GM21528 (cell line): ENCODE data around the gene CLDND1.
"Not testable (repeated sequence)": the region's sequence is repeated elsewhere in the genome, so short reads cannot be mapped to it uniquely, and the experiment has no call there.

ENCODE experiments used
- ATAC-seq: cut with Tn5 transposase; IDR thresholded peaks from one replicate; pipeline ENCODE4 v1.9.1; 2021; ENCODE audit warnings: mild to moderate bottlenecking, moderate library complexity; ENCODE audit not compliant: unreplicated experiment, low FRiP score

Gene CLDND1

DNA sequence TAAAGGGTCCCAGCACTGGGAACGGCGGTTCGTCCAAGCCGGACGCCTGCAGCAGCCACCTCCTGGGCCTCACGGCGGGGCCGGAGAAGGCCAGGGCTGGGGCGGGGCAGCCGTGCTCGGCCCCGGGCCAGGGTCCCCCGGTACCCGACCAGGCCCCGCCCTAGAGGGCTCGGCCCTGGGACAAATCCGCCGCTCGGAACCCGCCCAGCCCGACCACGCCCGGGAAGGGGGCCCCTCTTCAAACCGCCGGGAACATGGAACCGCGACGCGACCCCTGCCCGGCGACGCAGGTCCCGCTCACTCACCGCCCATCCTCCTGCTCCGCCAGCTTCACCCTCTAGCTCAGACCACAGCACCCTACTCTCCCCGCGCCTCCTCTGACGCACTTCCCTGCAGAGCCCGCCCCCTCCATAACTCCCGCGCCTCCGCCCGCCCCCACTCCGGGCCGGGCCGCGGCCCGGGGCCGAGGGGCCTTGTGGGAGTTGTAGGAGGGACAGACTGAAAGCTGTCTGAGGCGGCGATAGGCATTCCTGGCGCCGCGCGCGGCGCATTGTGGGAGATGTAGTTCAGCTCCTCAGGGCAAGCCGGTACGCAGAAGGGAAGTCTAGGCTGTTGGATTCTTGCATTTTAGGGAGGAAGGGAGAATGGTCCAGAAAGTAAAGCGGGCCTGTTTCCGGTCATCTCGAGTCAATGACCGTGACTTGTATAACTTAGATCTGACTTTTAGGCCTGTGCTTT lies at the start of gene CLDND1:
TSS of gene CLDND1 (minus strand) at position 359 of the 738 bp plus-strand sequence. CDS start 1,478 bp downstream, outside the sequence.
- peak; percentile 95 for ATAC-seq

DNA sequence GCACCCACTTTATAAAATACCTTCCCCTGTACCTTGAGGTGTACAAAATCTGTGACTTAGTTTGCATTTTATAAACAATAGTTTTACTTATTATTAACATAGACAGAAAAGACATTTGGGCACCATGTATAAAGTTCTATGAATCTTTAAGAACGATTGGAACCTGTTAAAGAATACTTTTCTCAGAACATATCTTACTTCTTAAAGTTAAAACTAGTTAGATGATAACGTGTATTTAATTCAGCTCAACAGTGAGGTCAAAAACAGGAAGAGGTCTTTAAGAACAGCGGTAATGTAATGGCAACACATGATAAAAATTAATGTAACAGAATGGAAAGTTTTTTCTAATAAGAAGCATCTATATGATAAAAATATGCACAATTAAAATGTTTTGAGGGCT lies 45.7 kb upstream of the CLDND1 start:
- no peak for ATAC-seq

DNA sequence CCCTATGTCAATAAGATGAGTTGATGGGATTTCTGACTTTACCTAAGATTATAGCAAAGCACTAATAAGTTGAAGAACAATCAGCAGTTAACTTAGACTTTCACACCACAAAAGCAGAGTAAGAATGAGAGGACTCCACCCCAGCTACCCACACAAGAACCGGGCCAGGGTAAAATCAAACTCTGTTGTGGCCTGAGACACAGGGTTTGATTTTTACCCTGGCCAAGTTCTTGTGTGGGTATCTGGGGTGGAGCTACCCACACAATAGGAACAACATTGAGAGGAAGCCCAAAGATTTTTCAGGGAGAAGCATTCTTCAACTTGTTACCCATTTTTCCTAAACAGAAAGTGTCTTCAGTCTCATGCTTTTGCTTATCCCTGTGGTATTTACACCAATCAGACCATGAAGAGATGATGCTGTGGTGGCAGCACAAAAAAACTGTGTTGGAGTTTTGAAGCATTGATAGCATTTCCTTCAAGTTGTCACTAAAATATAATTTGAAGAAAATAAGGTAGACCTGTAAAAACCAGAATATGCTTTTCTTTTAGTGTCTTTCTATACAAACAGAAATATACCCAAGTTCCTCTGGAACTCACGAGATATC lies 45.1 kb upstream of the CLDND1 start:
- no peak for ATAC-seq

DNA sequence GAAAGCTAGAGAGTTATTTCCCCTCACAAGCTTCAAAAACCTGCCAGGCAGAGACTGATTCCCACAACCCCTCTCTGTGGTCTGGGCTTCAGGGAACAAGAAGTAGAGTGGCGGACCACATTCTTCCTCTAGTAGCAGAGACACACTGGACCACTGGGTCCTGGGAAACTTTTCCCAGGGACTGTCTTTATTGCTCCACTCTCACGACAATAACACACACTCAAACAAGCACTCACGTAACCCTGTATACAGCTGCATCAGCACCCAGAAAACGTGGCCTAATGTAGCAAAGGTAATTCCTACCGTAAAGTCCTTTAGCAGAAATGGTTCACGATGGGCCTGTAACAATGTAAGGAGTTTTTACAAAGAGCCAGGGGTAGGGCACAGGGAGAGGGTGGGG lies 43.1 kb upstream of the CLDND1 start:
- no peak for ATAC-seq

DNA sequence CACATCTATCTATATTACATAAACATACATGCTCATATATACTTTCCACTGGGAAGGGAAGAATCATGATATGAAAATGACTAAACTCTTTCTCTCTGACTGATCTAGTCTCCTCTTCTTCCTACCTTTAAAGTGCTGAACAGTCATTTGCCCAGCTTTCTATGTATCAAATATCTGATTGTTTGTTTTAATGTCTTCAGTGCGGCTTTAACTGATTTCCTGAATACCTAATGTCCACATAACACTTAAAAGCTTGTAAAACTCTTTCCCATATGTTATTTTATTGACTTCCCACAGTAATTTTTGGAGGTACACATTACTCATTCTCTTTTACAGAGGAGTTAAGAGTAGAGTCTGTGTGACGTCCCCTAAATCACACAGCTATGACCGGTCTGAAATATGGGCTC lies 42.5 kb upstream of the CLDND1 start:
- ATAC-seq, result no peak

DNA sequence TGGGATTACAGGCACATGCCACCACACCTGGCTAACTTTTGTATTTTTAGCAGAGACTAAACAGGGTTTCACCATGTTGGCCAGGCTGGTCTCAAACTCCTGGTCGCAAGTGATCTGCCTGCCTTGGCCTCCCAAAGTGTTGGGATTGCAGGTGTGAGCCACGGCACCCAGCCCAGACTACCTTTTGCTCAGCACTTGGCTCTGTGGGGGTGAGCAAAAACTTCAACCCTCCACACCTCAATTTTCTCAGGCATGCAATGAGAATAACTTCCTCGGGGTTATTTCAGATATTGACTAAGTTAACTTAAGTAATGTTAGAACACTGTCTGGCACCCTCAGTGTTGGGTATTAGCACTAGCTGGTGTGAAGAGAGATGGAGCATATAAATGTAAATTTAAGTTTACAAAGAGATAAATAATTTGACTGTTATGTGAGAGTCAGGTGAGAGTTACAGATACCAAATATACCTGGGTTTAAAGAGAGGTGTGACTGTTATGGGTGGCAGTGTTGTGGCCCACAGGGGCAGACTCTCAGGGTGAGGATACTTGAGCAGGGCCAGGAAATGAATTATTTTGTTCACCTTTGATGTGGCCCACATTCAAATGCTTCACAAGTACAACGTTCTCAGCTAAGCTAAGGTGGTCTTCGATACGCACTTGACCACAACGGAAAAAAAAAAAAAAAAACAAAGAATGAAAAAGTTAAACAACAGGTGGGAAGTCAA lies 41.7 kb upstream of the CLDND1 start:
- peak; percentile 14 for ATAC-seq

DNA sequence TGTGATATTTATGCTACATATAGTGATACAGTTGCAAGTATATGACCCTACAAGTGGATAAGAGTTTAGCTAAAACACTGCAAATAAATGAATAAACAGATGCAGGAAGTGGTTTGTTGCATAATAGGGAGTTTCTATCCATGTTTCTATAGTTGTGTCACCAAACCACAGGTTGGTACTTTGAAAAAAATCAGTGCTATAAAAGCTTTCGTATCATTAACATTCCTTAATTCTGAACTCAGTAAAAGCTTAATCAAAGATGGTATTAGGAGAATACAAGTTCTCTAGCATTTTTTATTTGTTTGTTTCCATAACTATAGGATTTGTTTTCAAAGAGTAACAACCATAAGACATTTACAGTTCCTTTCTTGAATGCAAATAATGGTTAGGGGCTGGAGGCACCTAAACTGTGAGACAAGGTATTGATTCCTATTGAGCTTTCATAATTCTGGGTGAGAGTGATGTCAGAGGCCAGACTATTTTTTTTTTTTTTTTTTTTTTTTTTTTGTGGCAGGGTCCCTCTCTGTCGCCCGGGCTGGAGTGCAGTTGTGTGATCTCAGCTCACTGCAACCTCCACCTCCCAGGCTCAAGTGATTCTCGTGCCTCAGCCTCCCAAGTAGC lies 41.1 kb upstream of the CLDND1 start:
- peak; percentile 59 for ATAC-seq

DNA sequence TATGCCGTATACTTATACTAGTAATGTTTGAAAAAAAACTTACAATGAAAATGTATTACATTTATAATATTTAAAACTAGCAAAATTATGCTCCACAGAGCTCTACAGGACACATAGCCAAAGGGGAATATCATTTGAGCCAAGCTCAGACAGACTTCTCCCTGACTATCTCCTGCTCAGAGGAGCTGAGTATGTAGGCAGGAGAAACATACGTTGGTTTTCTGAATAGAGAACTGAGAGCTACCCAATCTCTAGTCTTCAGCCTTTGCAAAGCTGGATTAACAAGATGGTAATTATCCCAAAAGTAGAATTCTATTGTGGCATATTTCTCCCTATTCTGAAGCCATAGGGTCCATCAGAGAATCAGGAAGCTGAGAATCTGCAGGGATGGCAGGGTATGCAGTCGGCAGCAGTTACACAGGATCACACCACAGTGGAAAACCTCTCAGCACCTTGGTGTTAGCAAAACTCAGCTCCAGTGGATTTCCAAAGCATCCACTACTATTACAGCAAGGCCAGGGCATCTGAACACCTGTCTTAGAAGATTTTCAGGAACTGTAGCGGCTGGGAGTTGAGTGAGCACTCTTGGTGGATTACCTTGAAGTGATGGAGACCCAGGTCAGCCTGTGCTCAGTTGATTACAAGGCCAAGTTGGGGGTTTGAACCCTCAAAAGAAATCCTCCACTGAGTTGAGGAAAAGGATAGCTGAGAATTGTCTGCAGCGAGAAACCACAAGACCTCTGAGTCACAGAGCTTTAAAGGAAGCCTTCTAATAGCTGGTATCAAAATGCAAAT lies 39.2 kb upstream of the CLDND1 start:
- ATAC-seq, result peak; percentile 23

DNA sequence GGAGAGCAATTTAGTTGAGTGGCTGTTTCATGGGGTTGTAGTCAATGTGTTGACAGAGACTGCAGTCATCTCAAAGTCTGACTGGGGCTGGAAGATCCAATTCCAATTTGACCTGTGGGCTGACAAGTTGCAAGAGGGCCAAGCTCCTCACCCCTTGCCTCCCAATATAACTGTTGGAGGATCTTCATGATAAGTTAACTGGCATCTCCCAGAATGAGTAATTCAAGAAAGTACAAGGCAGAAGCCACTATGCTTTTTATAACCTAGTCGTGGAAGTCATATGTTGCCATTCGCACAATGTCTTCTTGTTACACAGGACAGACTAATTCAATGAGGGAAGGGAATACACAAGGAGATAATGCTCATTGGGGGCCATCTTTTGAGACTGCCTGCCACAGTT lies 38.2 kb upstream of the CLDND1 start:
- no peak for ATAC-seq

DNA sequence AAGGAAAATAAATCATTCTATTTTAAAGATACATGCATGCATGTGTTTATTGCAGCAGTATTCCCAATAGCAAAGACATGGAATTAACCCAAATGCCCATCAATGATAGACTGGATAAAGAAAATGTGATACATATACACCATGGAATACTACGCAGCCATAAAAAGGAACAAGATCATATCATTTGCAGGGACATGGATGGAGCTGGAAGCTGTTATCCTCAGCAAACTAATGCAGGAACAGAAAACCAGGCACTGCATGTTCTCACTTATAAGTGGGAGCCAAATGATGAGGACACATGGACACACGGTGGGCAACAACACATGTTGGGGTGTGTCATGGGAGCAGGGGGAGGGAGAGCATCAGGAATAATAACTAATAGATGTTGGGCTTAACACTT lies 37.1 kb upstream of the CLDND1 start:
- ATAC-seq, result not testable (repeated sequence)

DNA sequence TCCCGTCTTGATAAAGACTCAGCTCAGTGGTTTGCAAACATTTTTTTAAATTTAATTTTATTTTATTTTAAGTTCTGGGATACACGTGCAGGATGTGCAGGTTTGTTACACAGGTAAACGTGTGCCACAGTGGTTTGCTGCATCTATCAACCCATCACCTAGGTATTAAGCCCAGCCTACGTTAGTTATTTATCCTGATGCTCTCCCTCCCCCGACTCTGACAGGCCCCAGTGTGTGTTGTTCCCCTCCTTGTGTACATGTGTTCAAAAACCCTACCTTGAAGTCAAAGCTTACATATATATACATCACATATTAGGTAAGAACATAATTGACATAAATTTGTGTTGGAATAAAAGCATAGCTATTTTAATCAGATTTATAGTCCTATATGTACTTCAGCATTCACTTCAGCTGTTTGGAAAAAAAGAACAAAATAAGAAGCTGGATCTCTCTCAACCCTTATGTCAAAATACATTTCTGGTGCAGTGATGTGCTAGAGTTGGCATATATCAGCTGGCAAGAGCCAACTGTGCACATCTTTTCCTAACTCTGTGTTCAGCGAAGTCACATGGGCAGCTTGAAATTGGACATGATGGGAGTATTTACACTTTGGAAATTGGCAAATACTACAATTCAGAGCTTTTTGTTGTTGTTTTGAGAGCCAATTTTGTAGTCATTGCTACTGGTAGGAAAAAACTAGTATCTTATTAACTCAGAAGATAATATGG lies 35.6 kb upstream of the CLDND1 start:
- no peak for ATAC-seq

DNA sequence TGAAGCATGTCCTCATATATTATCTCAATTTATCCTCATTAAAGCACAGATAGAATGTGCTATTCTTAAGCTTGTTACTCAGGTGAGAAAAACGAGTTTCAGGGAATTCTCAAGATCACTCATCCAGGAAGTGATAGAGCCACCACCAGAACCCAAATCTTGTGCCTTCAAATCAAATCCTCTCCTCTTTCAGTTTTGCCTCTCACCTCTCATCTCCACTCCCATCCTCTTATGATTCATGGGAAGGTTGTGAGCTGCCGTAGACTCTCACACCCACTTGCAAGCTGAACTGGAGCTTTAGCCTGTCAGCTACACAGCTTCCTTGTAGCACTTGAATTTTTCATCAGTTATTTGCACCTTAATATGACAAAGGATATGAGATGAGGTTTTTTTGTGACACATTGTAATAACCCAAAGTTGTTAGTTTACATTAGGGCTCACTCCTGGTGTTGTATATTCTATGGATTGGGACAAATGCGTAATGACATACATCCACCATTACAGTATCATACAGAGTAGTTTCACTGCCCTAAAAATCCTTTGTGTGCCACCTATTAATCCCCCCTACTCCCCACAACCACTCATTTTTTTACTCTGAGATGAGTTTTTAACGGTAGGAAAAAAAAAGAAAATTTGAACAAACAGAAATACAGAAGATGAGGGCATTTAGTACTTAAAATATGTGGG lies 34.8 kb upstream of the CLDND1 start:
- ATAC-seq, result no peak

DNA sequence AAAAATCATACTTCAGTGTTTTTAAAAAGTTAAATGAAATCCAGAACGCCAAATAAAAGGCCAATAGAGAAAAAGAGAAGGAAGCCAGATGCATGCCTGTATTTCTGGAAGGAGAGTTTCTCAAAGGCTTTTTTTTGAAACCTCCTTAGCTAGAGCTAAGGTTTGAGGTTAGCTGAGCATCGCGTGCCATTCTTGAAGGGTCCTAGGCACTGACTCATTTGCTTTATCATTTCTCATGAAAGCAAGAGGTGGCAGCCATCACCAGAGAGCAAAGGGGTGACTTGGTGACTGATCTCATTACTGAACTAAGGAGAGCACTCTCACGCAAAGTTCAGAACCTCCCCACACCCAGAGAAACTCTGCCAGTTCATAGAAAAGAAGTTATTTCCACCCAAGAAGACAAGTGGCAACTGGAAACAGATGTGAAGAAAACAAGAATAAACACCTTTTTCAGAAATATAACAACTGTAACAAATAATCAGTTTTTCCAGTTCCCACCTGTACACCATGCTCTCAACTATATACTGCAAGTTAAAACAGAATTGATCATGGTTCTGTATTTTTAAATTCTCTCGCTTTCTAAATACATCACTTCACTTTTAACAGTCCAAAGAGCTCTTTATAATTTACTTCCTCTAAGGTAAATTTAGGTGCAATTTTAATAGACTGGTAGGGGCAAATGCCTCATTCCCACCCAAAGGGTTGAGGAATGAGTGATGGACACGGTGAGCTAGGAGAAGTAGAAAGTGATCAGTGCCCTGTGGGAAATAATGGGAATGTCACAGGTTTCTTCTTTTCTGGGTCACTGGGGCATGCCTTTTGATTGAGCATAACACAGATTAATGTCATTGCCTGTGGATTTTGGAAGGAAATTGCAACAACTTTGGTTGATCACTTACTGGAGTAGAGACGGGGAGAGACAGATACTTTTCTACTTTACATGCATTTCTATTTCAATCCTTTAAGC lies 33.7 kb upstream of the CLDND1 start:
- peak; percentile 83 for ATAC-seq

DNA sequence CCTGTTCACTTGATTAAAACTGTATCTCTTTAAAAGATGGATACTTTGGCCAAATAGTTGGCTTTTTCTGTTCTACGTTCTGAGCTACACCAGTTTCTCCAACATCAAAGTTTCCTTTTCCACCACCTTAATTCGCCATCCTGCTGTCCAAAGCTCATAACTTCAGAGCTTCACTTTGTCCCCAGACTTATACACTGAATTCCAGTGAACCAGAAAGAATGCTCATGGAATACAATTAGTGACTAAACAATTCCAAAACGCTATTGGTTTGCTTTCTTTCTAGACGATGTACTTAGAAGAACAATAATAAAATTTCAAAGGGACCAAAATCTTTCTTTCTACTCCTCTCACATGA lies 32.3 kb upstream of the CLDND1 start:
- ATAC-seq, result no peak

DNA sequence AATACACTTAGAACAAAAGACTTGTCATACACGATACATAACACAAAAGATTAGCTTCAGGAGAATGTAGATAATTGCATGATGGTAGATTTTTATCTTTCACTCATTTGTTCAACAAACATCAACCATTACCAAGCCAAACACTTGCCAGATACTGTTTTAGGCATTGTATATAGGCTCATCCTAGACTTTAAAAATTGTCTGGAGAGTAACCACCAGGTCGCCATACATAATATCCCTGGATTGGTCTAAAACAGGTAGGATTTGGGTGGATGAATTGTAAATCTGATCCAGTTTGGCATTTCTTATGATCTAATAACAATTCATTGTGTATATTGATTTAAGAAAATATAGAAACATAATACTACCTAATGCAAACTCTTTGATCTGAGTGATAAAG lies 31.9 kb upstream of the CLDND1 start:
- no peak for ATAC-seq

DNA sequence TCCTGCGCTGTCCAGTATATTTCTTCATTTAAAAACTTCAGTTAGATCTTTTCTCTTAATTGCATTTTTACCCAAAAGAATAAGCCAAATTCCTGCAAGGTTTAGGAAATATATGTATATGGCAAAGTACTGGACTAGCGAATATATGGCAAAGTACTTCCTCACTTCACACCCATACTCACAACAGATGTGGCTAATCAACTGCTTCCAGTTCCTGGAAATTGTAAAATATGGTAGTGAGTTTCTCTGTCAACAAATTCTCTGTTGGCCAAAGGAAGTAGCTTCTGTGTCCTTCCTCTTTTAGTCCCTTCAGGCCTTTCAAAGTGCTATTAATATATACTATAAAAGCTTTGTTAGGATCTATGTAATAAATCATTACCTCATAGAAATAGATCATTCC lies 31.1 kb upstream of the CLDND1 start:
- ATAC-seq, result no peak

DNA sequence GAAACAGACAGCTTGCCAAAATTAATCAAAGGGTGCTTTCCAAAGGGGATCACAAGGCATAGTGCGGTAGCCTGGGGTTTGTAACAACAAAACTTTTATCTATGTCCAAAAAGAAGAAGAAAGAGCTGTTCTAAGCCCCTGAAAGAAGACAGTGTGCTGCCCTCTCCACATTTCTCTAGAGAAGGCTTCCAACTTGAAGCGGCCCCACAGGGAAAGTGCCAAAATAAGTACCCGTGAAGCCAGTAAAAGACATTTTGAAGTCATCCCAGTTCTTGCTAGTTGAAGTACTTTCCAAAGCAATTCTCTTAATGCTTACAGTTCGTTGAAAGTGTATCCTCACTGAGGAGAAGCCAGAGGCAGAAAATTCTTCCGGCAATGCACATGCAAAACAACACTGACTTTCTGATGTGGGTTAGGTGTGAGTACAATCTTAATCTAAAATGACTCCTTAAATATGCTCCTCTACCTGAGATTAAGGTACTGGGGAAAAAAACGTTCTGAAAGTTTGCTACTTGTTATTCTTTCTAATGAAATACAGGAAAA lies 30.4 kb upstream of the CLDND1 start:
- no peak for ATAC-seq
